ENCODE data around the gene MROH8. TPM values are rescaled to one million over a fixed set of nuclear protein-coding genes. Genes with fewer than 3 reads are reported as not detected.
"Not testable (repeated sequence)": the region's sequence is repeated elsewhere in the genome, so short reads cannot be mapped to it uniquely, and the experiment has no call there.

The MROH8 gene
- polyA plus RNA-seq, 1 donor (not counting 4 experiments of a cell fraction or from before 2014, with no cell fraction given), result 0.39 TPM

- dilution Hi-C loops (cut with MboI; ENCODE audit: extremely low pct_ligation_motif_present, low sequenced_read_pairs), result no loop called here
- no peak overlapping the region for H3K9ac ChIP-seq (ENCODE audit: control insufficient read depth, extremely low read depth, insufficient read depth, low read length)
Measured at GRCh38 chr20:37128803-37129202, 50.5 kb downstream of the MROH8 start.

GRCh38 chr20:37126290-37126689 lies 53.1 kb downstream of the MROH8 start:
- H4K20me1 ChIP-seq (ENCODE audit: control insufficient read depth, extremely low read depth, insufficient read depth, low read length); H3K36me3 ChIP-seq (ENCODE audit: control insufficient read depth in 2 of 2, extremely low read depth in 1 of 2, insufficient read depth in 2 of 2, low read length in 2 of 2); FAIRE-seq; H3K4me3 ChIP-seq (ENCODE audit: control insufficient read depth in 2 of 3, extremely low read depth in 1 of 3, insufficient read depth in 2 of 3, low read depth in 1 of 3, low read length in 3 of 3); H3K4me1 ChIP-seq (ENCODE audit: control insufficient read depth, extremely low read depth, insufficient read depth, low read length); H3K4me2 ChIP-seq (ENCODE audit: control insufficient read depth, extremely low read depth, insufficient read depth, low read depth, low read length); dilution Hi-C loops (cut with MboI; ENCODE audit: extremely low pct_ligation_motif_present, low sequenced_read_pairs); H3K27me3 ChIP-seq (ENCODE audit: control insufficient read depth, extremely low read depth, insufficient read depth, low read length); H2AFZ ChIP-seq (ENCODE audit: control insufficient read depth, low read length); H3K9me1 ChIP-seq (ENCODE audit: control insufficient read depth, extremely low read depth, insufficient read depth, low read length); H3K9ac ChIP-seq (ENCODE audit: control insufficient read depth, extremely low read depth, insufficient read depth, low read length); H3K27ac ChIP-seq (ENCODE audit: control insufficient read depth, insufficient read depth, low read length); H3K9me3 ChIP-seq (ENCODE audit: control insufficient read depth, low read depth, low read length); H3K79me2 ChIP-seq (ENCODE audit: control insufficient read depth, insufficient read depth, low read length); DNase-seq (ENCODE audit: low read depth, low spot score): not testable (repeated sequence)

More at GRCh38 chr20:37128803-37129202, 50.5 kb downstream of the MROH8 start:
- Histone ChIP-seq H3K27me3 (ENCODE audit: control insufficient read depth, extremely low read depth, insufficient read depth, low read length) (peaks cover 6% of the 10 kb centered on the region), H4K20me1 (ENCODE audit: control insufficient read depth, extremely low read depth, insufficient read depth, low read length) (no peaks in the 10 kb centered on the region), H3K4me2 (ENCODE audit: control insufficient read depth, extremely low read depth, insufficient read depth, low read depth, low read length) (no peak overlapping the region), H3K36me3 (ENCODE audit: control insufficient read depth in 2 of 2, extremely low read depth in 1 of 2, insufficient read depth in 2 of 2, low read length in 2 of 2) (no peaks in the 10 kb centered on the region), H2AFZ (ENCODE audit: control insufficient read depth, low read length) (no peak overlapping the region), H3K79me2 (ENCODE audit: control insufficient read depth, insufficient read depth, low read length) (no peaks in the 10 kb centered on the region), H3K27ac (ENCODE audit: control insufficient read depth, insufficient read depth, low read length) (no peak overlapping the region), H3K4me1 (ENCODE audit: control insufficient read depth, extremely low read depth, insufficient read depth, low read length) (no peaks in the 10 kb centered on the region), H3K4me3 (ENCODE audit: control insufficient read depth in 2 of 3, extremely low read depth in 1 of 3, insufficient read depth in 2 of 3, low read depth in 1 of 3, low read length in 3 of 3) (no peak overlapping the region), H3K9me1 (ENCODE audit: control insufficient read depth, extremely low read depth, insufficient read depth, low read length) (no peaks in the 10 kb centered on the region), H3K9me3 (ENCODE audit: control insufficient read depth, low read depth, low read length) (no peaks in the 10 kb centered on the region)
- no peak for TF ChIP-seq CTCF (optimal IDR thresholded peaks at IDR 0.05 in 1 of 3, IDR thresholded peaks at IDR 0.05 in 1 of 3, conservative IDR thresholded peaks at IDR 0.05 in 1 of 3; ENCODE audit: extremely low read depth in 1 of 3, insufficient read depth in 2 of 3, low read length in 3 of 3)
- no peak for TF ChIP-seq EZH2 (IDR thresholded peaks at IDR 0.05; ENCODE audit: low read length)
- no peak for DNase-seq (ENCODE audit: low read depth, low spot score)
- FAIRE-seq, result no peak

GRCh38 chr20:37123441-37123840 lies 55.9 kb downstream of the MROH8 start:
- H4K20me1 ChIP-seq (ENCODE audit: control insufficient read depth, extremely low read depth, insufficient read depth, low read length), result no peaks in the 10 kb centered on the region
- TF ChIP-seq EZH2 (IDR thresholded peaks at IDR 0.05; ENCODE audit: low read length) (no peak), CTCF (optimal IDR thresholded peaks at IDR 0.05 in 1 of 3, IDR thresholded peaks at IDR 0.05 in 1 of 3, conservative IDR thresholded peaks at IDR 0.05 in 1 of 3; ENCODE audit: extremely low read depth in 1 of 3, insufficient read depth in 2 of 3, low read length in 3 of 3) (no peak)
- H3K4me2 ChIP-seq (ENCODE audit: control insufficient read depth, extremely low read depth, insufficient read depth, low read depth, low read length), result no peak overlapping the region
- no peaks in the 10 kb centered on the region for H3K4me1 ChIP-seq (ENCODE audit: control insufficient read depth, extremely low read depth, insufficient read depth, low read length)
- H3K36me3 ChIP-seq (ENCODE audit: control insufficient read depth in 2 of 2, extremely low read depth in 1 of 2, insufficient read depth in 2 of 2, low read length in 2 of 2), result no peaks in the 10 kb centered on the region
- H3K79me2 ChIP-seq (ENCODE audit: control insufficient read depth, insufficient read depth, low read length), result no peaks in the 10 kb centered on the region
- no peak for DNase-seq (ENCODE audit: low read depth, low spot score)
- H3K9ac ChIP-seq (ENCODE audit: control insufficient read depth, extremely low read depth, insufficient read depth, low read length), result no peak overlapping the region
- dilution Hi-C loops (cut with MboI; ENCODE audit: extremely low pct_ligation_motif_present, low sequenced_read_pairs), result no loop called here
- H3K4me3 ChIP-seq (ENCODE audit: control insufficient read depth in 2 of 3, extremely low read depth in 1 of 3, insufficient read depth in 2 of 3, low read depth in 1 of 3, low read length in 3 of 3), result no peak overlapping the region
- FAIRE-seq, result no peak
- H3K27me3 ChIP-seq (ENCODE audit: control insufficient read depth, extremely low read depth, insufficient read depth, low read length), result no peaks in the 10 kb centered on the region
- H3K9me3 ChIP-seq (ENCODE audit: control insufficient read depth, low read depth, low read length), result no peaks in the 10 kb centered on the region
- no peaks in the 10 kb centered on the region for H3K9me1 ChIP-seq (ENCODE audit: control insufficient read depth, extremely low read depth, insufficient read depth, low read length)
- no peak overlapping the region for H3K27ac ChIP-seq (ENCODE audit: control insufficient read depth, insufficient read depth, low read length)
- H2AFZ ChIP-seq (ENCODE audit: control insufficient read depth, low read length), result no peak overlapping the region

All from keratinocyte (primary cell).